Fibroblast of the aortic adventitia (primary cell): Measurements from ENCODE around the gene XYLT2. TPM values are rescaled to one million over a fixed set of nuclear protein-coding genes. Genes with fewer than 3 reads are reported as not detected.

Experiments used
- DNase-seq: peaks from one replicate; pipeline ENCODE4 v3.0.0-alpha.2; 2010; ENCODE audit warnings: low read depth
- H3K4me3 ChIP-seq: 2 replicates; pipeline ENCODE4 v1.5.1; 2011; ENCODE audit warnings: low read depth, mild to moderate bottlenecking, control low read depth, low read length, moderate library complexity
- total RNA-seq: library from RNA; depleted of rRNA; stranded (reverse); fragments of >200 nt; gene quantifications from 2 replicates; pipeline ENCODE4 v1.2.3, GENCODE V29; 2012; ENCODE audit warnings: low replicate concordance
- TF ChIP-seq, protein P1 (sequence below): IDR thresholded peaks from 2 replicates; pipeline ENCODE4 v1.5.1; 2011; ENCODE audit warnings: mild to moderate bottlenecking, low read length, control low read depth, inconsistent platforms; ENCODE audit not compliant: insufficient read depth

The XYLT2 gene
- total RNA-seq, 1 donor, result 33.9 TPM

DNA sequence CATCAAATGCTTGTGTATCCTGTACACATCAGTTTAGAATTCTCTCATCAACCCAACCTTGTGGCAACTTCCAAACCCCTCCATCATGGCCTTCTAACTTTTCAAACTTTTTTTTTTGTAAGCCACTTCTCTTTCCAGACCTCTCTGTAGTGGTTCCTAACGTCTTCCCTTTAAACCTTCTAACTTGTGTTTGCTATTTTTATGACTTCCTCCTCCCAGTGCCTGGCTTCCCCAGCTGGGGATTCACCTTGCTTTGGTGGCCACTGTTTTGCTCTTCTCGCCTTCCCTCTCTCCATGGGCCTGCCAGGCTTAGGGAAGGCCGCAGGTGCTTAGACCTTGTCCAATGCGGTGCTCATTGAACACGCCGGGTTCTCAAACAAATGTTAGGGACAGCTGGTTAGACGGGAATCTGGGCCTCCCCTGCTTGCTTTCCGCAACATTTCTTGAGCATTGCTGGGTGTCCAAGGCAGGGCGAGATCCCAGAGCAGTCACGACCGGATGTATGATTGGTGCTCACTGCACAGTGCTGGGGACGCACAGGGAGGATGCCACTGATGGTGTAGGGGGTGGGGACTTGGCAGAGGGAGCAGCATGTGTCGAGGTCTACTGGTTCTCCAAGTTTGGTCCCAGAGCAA lies 1.1 kb upstream of the XYLT2 start:
- TF ChIP-seq, protein P1, sequence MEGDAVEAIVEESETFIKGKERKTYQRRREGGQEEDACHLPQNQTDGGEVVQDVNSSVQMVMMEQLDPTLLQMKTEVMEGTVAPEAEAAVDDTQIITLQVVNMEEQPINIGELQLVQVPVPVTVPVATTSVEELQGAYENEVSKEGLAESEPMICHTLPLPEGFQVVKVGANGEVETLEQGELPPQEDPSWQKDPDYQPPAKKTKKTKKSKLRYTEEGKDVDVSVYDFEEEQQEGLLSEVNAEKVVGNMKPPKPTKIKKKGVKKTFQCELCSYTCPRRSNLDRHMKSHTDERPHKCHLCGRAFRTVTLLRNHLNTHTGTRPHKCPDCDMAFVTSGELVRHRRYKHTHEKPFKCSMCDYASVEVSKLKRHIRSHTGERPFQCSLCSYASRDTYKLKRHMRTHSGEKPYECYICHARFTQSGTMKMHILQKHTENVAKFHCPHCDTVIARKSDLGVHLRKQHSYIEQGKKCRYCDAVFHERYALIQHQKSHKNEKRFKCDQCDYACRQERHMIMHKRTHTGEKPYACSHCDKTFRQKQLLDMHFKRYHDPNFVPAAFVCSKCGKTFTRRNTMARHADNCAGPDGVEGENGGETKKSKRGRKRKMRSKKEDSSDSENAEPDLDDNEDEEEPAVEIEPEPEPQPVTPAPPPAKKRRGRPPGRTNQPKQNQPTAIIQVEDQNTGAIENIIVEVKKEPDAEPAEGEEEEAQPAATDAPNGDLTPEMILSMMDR, result no peak
- DNase-seq, result no peak
- H3K4me3 ChIP-seq, result no peak overlapping the region

- H3K4me3 ChIP-seq, result peak overlapping the region; percentile 88
- DNase-seq, result peak; percentile 21
- TF ChIP-seq, protein P1, result no peak
These were observed 589 bp downstream of the XYLT2 start for GRCh38 chr17:50346313-50347116.

- no peak for DNase-seq
- TF ChIP-seq, protein P1, result no peak
- peak overlapping the region; percentile 88 for H3K4me3 ChIP-seq
These were observed 1.4 kb downstream of the XYLT2 start for GRCh38 chr17:50347117-50347893.

DNA sequence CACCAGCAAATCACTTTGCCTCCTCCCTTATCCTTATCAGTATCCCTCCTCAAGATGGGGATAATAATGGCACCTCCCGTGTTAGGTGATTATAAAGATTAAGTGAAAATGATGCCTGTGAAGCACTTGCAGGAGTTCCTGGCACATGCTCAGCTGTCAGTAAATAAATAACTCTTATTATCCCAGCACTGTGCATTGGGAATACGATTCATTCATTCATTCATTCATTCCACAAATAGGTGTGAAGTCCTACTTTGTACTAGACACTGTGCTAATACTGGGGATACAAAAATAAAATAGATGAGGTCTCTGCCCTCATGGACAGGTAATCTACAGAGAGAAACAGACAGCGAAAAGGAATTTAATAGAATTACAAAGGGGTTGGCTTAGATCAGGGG lies 2.0 kb downstream of the XYLT2 start:
- peak overlapping the region; percentile 88 for H3K4me3 ChIP-seq
- TF ChIP-seq, protein P1, result no peak
- DNase-seq, result no peak

- peak; percentile 49 for DNase-seq
- peak overlapping the region; percentile 6 for H3K4me3 ChIP-seq
- TF ChIP-seq, protein P1, result no peak
These were observed 2.8 kb downstream of the XYLT2 start for GRCh38 chr17:50348522-50349242.

DNA sequence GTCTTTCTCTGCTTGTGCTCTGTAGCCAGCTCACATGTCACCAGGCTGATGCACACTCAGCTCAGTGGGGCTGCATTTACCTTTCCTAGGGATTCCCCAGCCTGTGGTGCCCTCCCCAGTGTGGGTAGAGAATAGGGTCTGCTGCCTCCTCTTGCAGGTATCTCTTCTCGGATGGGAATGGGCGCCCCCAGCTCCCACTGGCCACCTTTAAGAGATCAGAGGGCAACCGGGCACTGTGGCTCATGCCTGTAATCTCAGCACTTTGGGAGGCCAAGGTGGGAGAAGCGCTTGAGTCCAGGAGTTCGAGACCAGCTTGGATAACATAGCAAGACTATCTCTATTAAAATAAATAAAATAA lies 3.3 kb downstream of the XYLT2 start:
- DNase-seq, result no peak
- TF ChIP-seq, protein P1, result no peak
- no peak overlapping the region for H3K4me3 ChIP-seq
